ENCODE data around the gene VPS9D1.

VPS9D1 gene

GRCh38 chr16:89720813-89721545, at the start of gene VPS9D1, which contains the start of gene ZNF276:
VPS9D1 (minus strand) TSS chr16:89720898; CDS start chr16:89720861, 37 bp downstream.
ZNF276 (plus strand) TSS chr16:89721537; CDS start chr16:89721641, 104 bp downstream.
- DNase-seq (ENCODE audit: low read depth): peak; percentile 76

GRCh38 chr16:89770367-89770766, 49.7 kb upstream of the VPS9D1 start:
- DNase-seq (ENCODE audit: low read depth): no peak

- DNase-seq (ENCODE audit: low read depth): no peak
Observed at GRCh38 chr16:89765292-89765830, 44.7 kb upstream of the VPS9D1 start.

GRCh38 chr16:89764711-89765201, 44.1 kb upstream of the VPS9D1 start:
- DNase-seq (ENCODE audit: low read depth): peak; percentile 28

GRCh38 chr16:89761304-89761922, 40.7 kb upstream of the VPS9D1 start:
- no peak for DNase-seq (ENCODE audit: low read depth)

- DNase-seq (ENCODE audit: low read depth): no peak
Observed at GRCh38 chr16:89759746-89760340, 39.1 kb upstream of the VPS9D1 start.

GRCh38 chr16:89749637-89750036, 28.9 kb upstream of the VPS9D1 start:
- no peak for DNase-seq (ENCODE audit: low read depth)

DNA sequence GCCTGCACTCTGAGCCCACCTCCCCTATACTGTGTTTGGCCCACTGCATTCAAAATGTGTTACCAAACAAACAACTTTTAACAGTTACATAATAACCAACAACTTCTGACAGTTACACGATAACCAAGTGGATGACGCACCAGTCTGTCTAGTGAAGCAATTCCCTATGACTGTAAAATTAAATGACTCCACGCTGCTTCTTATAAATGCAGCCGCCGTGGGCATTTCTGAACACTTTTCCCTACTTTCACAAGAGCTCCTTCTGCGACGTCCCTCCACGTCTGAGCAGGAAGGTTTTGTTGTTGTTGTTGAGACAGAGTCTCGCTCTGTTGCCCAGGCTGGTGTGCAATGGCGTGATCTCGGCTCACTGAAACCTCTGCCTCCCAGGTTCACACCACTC, 28.2 kb upstream of the VPS9D1 start:
- DNase-seq (ENCODE audit: low read depth): no peak

- DNase-seq (ENCODE audit: low read depth): no peak
Observed at GRCh38 chr16:89748076-89748475, 27.4 kb upstream of the VPS9D1 start.

GRCh38 chr16:89746043-89746442, 25.3 kb upstream of the VPS9D1 start:
- no peak for DNase-seq (ENCODE audit: low read depth)

DNA sequence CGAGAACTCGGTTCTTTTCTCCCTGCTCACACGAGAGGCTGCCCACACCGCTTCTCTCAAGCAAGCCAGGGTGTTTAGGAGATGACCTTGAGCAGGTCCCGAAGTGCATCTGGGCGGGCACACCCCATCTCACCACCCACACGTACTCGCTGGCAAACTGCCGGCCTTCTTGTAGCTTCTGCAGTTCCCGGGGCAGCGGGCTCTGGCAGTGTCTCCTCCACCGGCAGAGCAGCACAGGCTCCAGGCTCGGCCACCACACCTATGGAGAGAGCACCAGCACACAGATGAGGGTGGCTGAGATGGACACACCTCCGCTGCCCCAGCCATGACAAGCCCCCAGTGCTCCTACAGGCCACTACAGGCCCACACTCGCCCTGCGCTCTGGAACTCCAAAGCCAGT, 24.1 kb upstream of the VPS9D1 start:
- DNase-seq (ENCODE audit: low read depth): no peak

DNA sequence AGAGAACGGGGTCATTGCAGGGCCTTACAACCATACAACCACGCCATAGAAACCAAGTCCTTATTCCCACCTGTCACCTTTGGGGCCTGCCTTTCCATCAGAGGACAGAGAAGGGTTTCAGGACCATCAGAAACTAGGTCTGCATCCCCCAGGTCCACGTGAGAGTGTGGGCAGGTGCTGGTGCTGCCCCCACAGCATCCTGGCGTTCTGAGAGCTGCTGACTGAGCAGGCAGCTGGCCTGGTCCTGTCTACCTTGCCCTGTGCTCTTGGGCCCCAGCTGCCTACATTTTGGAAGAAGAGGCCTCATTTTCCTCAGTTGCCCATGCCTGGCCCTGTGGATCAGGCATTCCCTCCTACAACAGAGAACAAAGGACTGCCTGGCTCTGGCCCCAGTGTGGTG, 22.2 kb upstream of the VPS9D1 start:
- no peak for DNase-seq (ENCODE audit: low read depth)

GRCh38 chr16:89741342-89742014, 20.8 kb upstream of the VPS9D1 start:
- DNase-seq (ENCODE audit: low read depth): no peak

DNA sequence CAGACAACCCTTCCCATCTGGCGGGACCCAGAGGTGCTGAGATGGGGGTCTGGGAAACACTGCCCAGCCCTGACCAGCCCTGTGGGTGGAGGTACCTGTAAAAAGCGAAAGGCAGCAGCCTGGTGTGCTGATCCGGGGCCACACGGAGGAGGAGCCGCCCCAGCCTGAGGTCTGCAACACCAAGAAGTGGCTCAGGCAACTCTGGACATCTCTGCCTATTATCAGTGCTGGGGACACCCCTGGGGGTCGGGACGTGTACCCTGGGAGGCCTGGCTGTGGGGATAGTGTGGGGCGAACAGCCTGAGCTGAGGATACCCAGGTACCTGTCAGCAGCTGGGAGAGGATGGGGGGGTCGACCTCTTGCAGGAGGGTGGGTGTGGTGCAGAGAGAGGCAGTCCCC, 18.7 kb upstream of the VPS9D1 start:
- no peak for DNase-seq (ENCODE audit: low read depth)

GRCh38 chr16:89738538-89739317, 18.0 kb upstream of the VPS9D1 start:
- no peak for DNase-seq (ENCODE audit: low read depth)

- DNase-seq (ENCODE audit: low read depth): no peak
Observed at GRCh38 chr16:89738072-89738377, 17.3 kb upstream of the VPS9D1 start.

DNA sequence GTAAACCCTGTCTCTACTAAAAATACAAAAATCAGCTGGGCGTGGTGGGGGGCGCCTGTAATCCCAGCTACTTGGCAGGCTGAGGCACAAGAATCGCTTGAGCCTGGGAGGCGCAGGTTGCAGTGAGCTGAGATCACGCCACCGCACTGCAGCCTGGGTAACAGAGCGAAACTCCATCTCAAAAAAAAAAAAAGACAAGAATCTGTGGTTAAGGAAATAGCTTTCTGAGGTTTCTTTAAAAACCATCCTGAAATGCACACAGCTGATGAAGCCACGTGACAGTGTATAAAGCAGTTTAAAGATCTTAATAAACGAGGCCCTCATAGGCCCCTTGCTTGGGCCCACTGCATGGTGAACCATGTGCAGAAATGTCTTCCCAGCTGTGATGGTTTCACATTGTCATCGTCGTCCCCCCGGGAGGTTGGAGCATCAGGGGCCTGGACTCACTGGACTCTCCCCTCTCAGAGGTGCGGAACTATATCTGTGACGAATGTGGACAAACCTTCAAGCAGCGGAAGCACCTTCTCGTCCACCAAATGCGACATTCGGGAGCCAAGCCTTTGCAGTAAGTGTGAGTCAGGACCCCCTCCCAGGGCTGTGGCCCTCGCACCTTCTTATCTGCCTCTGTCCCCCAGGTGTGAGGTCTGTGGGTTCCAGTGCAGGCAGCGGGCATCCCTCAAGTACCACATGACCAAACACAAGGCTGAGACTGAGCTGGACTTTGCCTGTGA, 16.8 kb upstream of the VPS9D1 start:
- DNase-seq (ENCODE audit: low read depth): no peak

GRCh38 chr16:89736554-89736953, 15.9 kb upstream of the VPS9D1 start:
- DNase-seq (ENCODE audit: low read depth): no peak

- DNase-seq (ENCODE audit: low read depth): no peak
Observed at GRCh38 chr16:89733792-89734191, 13.1 kb upstream of the VPS9D1 start.

DNA sequence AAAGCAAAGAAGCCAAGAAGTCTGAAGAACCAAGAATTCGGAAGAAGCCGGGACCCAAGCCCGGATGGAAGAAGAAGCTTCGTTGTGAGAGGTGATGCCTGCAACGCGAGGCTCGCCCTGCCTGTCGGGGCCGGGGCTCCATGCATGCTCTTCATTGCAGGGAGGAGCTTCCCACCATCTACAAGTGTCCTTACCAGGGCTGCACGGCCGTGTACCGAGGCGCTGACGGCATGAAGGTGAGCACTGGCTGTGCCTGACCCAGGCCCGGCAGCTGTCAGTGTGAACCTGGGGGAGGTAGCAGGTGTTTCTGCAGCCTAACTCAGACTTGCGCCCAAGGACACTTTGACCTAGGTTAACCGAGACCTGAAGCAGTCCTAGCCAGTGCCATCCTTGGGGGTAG, 12.6 kb upstream of the VPS9D1 start:
- no peak for DNase-seq (ENCODE audit: low read depth)

DNA sequence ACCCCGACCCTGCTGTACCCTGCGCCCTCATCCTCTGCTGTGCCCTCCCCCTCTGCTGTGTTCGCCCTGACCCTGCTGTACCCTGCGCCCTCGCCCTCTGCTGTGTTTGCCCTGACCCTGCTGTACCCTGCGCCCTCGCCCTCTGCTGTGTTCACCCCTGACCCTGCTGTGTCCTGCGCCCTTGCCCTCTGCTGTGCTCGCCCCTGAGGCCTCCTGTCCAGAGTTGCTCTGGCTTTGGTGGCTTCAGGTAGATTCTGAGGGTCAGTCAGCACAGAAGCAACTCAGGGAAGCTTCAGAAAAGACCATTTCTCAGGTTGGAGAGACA, 12.2 kb upstream of the VPS9D1 start:
- no peak for DNase-seq (ENCODE audit: low read depth)
